K562 (cell line): ENCODE data around the gene SPEG. TPM values are rescaled to one million over a fixed set of nuclear protein-coding genes. Genes with fewer than 3 reads are reported as not detected.
A peak's percentile ranks its signal among the peaks of the same experiment; 100 is the strongest.

Source experiments
- CCNT2 ChIP-seq: IDR thresholded peaks from 2 replicates; pipeline ENCODE4 v1.6.1; 2011; ENCODE audit warnings: borderline replicate concordance, low read depth, mild to moderate bottlenecking, moderate library complexity, mixed read lengths, low read length; ENCODE audit not compliant: insufficient read length; ENCODE audit errors: extremely low read depth
- CREBBP ChIP-seq: IDR thresholded peaks from one replicate; pipeline ENCODE4 v1.6.1; 2012; ENCODE audit warnings: low read depth, mild to moderate bottlenecking, control low read depth, inconsistent platforms, low read length
- GATA2 ChIP-seq: sonication (generic); formaldehyde crosslinking; IDR thresholded peaks from 2 replicates; pipeline ENCODE4 v1.4.0; 2020; ENCODE audit warnings: mild to moderate bottlenecking, missing genetic modification reagents
- MCM5 ChIP-seq: fragments of 450-650 bp; IDR thresholded peaks from 2 replicates; pipeline ENCODE4 v1.6.1; 2016; ENCODE audit warnings: low read depth
- MCM7 ChIP-seq, 2 experiments: fragments of 450-650 bp; IDR thresholded peaks; 2 replicates each; pipeline ENCODE4 v1.6.1; 2016 to 2018
- RFX7 ChIP-seq: fragments of 250-450 bp; sonication (Bioruptor Pico); IDR thresholded peaks from 2 replicates; pipeline ENCODE4 v1.5.1; 2021; ENCODE audit warnings: mild to moderate bottlenecking
- TEAD2 ChIP-seq: fragments of 450-650 bp; IDR thresholded peaks from 2 replicates; pipeline ENCODE4 v1.6.1; 2016; ENCODE audit warnings: missing genetic modification characterization, control low read depth, missing compliant biosample characterization
- TEAD4 ChIP-seq, 2 experiments: sonication (generic) in 1 of 2; formaldehyde crosslinking in 1 of 2; IDR thresholded peaks; 2 replicates each; pipeline versions ENCODE4 v1.6.1 to v1.8.0; 2012 to 2022; ENCODE audit warnings: borderline replicate concordance in 1 of 2, inconsistent platforms in 1 of 2, low read length in 1 of 2, mild to moderate bottlenecking in 1 of 2, missing genetic modification reagents in 1 of 2
- U2AF2 ChIP-seq: fragments of 200-400 bp; formaldehyde crosslinking; optimal IDR thresholded peaks from 2 replicates; pipeline ENCODE3; 2017; ENCODE audit warnings: low read depth, mild to moderate bottlenecking, low read length
- ZBTB1 ChIP-seq: sonication (generic); formaldehyde crosslinking; IDR thresholded peaks from 2 replicates; pipeline ENCODE4 v1.8.1; 2023; ENCODE audit warnings: missing genetic modification reagents, low read depth, mild to moderate bottlenecking, borderline replicate concordance
- ZC3H4 ChIP-seq: sonication (generic); formaldehyde crosslinking; IDR thresholded peaks from 2 replicates; pipeline ENCODE4 v1.9.0; 2021; ENCODE audit warnings: missing genetic modification reagents, borderline replicate concordance
- ZNF140 ChIP-seq: fragments of 250-450 bp; sonication (Bioruptor Pico); IDR thresholded peaks from 2 replicates; pipeline ENCODE4 v1.8.0; 2021; ENCODE audit warnings: moderate library complexity, mild to moderate bottlenecking, inconsistent platforms
- polyA plus RNA-seq, 8 experiments: library from polyadenylated mRNA; depleted of rRNA in 4 of 8; stranded (reverse) in 5 of 8; unstranded in 3 of 8; fragments of >200 nt; fragmentation: Nextera tagmentation in 2 of 8; fragmentation: Illumina TruSeq in 1 of 8; extraction: Ambion mirVana in 2 of 8; extraction: Trizol in 1 of 8; gene quantifications; 2 replicates each; pipeline versions ENCODE4 v1.2.1 to v1.2.3, GENCODE V29; 2011 to 2014; ENCODE audit warnings: inconsistent platforms in 1 of 8, missing spikeins in 1 of 8
- total RNA-seq, 7 experiments: library from RNA; depleted of rRNA in 6 of 7; stranded (reverse); fragments of >200 nt in 6 of 7; fragmentation: Illumina TruSeq in 2 of 7; extraction: Trizol in 2 of 7; gene quantifications; 2 replicates each; pipeline versions ENCODE4 v1.2.1 to v1.2.3, GENCODE V29; 2011 to 2021; ENCODE audit warnings: low replicate concordance in 1 of 7
- TF ChIP-seq, protein P1 (sequence below): fragments of 450-650 bp; IDR thresholded peaks from 2 replicates; pipeline ENCODE4 v1.6.1; 2016; ENCODE audit warnings: low read depth
- TF ChIP-seq, protein P2 (sequence below): fragments of 250-450 bp; sonication (Bioruptor Pico); IDR thresholded peaks from 2 replicates; pipeline ENCODE4 v1.5.0; 2021; ENCODE audit warnings: mild to moderate bottlenecking, borderline replicate concordance
- TF ChIP-seq, protein P3 (sequence below): sonication (generic); formaldehyde crosslinking; IDR thresholded peaks from 2 replicates; pipeline ENCODE4 v1.8.1; 2022; ENCODE audit warnings: missing genetic modification reagents

The SPEG gene
- total and polyA plus RNA-seq, 9 of the 15 experiments (the other 6 are each of a cell fraction or from before 2014, with no cell fraction given) = 0.49 to 8.7 (median 3.0) TPM

DNA sequence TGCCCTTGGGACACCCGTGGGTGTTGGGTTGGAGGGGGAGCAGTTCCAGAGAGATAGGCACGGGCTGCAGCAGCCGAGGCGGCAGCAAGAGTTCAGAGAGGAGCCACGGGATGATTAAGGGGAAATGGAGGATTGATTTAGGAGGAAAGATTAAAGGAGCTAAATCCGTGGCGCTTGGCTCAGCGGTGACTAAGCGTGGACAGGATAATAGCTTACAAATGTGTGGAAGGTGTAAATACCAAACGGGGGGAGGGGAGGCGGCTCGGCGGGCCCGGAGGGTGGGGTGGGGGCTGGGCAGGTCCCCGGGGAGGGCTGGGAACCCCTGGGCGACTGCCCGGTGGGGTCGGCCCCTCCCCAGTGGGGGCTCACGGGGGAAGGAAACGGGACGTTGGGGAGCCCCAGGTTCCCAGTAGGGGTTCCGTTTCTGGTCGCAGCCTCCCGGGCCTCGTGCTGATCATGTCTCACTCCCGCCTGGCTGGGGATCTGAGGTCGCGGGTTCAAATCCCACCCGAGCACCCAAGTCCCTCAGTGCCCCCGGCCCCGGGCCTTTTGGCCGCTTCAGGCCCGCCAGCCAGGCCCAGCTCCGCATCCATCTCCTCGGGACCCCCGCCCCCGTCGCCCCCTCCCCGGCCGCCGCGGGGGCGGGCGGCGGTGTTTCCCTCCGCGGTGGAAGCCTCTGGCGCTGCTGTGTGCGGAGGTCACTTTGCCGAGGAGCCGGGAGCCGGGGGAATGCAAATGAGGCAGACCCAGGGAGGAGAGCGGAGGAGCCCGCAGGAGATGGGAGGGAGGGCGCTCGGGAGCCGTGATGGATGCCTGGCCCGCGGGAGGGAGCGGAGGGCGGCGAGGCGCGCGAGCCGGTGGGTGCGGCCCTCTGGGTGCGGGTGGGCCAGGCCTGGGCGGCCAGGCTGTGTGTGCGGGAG, 87.7 kb downstream of the SPEG start (continued):
- TF ChIP-seq, protein P1, sequence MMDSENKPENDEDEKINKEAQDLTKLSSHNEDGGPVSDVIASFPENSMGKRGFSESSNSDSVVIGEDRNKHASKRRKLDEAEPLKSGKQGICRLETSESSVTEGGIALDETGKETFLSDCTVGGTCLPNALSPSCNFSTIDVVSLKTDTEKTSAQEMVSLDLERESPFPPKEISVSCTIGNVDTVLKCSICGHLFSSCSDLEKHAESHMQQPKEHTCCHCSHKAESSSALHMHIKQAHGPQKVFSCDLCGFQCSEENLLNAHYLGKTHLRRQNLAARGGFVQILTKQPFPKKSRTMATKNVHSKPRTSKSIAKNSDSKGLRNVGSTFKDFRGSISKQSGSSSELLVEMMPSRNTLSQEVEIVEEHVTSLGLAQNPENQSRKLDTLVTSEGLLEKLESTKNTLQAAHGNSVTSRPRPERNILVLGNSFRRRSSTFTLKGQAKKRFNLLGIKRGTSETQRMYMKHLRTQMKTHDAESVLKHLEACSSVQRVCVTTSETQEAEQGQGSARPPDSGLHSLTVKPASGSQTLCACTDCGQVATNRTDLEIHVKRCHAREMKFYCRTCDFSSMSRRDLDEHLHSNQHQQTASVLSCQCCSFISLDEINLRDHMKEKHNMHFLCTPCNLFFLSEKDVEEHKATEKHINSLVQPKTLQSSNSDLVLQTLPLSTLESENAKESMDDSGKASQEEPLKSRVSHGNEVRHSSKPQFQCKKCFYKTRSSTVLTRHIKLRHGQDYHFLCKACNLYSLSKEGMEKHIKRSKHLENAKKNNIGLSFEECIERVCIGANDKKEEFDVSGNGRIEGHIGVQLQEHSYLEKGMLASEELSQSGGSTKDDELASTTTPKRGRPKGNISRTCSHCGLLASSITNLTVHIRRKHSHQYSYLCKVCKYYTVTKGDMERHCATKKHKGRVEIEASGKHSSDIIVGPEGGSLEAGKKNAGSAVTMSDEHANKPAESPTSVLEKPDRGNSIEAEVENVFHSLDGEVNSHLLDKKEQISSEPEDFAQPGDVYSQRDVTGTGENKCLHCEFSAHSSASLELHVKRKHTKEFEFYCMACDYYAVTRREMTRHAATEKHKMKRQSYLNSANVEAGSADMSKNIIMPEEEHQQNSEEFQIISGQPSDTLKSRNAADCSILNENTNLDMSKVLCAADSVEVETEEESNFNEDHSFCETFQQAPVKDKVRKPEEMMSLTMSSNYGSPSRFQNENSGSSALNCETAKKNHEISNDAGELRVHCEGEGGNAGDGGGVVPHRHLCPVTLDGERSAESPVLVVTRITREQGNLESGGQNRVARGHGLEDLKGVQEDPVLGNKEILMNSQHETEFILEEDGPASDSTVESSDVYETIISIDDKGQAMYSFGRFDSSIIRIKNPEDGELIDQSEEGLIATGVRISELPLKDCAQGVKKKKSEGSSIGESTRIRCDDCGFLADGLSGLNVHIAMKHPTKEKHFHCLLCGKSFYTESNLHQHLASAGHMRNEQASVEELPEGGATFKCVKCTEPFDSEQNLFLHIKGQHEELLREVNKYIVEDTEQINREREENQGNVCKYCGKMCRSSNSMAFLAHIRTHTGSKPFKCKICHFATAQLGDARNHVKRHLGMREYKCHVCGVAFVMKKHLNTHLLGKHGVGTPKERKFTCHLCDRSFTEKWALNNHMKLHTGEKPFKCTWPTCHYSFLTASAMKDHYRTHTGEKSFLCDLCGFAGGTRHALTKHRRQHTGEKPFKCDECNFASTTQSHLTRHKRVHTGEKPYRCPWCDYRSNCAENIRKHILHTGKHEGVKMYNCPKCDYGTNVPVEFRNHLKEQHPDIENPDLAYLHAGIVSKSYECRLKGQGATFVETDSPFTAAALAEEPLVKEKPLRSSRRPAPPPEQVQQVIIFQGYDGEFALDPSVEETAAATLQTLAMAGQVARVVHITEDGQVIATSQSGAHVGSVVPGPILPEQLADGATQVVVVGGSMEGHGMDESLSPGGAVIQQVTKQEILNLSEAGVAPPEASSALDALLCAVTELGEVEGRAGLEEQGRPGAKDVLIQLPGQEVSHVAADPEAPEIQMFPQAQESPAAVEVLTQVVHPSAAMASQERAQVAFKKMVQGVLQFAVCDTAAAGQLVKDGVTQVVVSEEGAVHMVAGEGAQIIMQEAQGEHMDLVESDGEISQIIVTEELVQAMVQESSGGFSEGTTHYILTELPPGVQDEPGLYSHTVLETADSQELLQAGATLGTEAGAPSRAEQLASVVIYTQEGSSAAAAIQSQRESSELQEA = no peak
- TF ChIP-seq GATA2 (CRISPR knock-in tag) (no peak), MCM7 (IDR thresholded peaks at IDR 0.05) (no peak), TEAD2 (tag) (no peak), ZNF140 (CRISPR knock-in tag) (no peak), CREBBP (no peak), MCM5 (no peak), RFX7 (CRISPR knock-in tag) (no peak), ZBTB1 (no peak), TEAD4 (IDR thresholded peaks at IDR 0.05; ENCODE audit: low read length) (peak; percentile 15; the same call in 1 of the 2 replicates), TEAD4 (CRISPR knock-in tag; IDR thresholded peaks at IDR 0.05; ENCODE audit: borderline replicate concordance) (no peak), CCNT2 (peak; percentile 44), U2AF2 (no peak), ZC3H4 (CRISPR knock-in tag) (no peak)
- TF ChIP-seq, protein P2, sequence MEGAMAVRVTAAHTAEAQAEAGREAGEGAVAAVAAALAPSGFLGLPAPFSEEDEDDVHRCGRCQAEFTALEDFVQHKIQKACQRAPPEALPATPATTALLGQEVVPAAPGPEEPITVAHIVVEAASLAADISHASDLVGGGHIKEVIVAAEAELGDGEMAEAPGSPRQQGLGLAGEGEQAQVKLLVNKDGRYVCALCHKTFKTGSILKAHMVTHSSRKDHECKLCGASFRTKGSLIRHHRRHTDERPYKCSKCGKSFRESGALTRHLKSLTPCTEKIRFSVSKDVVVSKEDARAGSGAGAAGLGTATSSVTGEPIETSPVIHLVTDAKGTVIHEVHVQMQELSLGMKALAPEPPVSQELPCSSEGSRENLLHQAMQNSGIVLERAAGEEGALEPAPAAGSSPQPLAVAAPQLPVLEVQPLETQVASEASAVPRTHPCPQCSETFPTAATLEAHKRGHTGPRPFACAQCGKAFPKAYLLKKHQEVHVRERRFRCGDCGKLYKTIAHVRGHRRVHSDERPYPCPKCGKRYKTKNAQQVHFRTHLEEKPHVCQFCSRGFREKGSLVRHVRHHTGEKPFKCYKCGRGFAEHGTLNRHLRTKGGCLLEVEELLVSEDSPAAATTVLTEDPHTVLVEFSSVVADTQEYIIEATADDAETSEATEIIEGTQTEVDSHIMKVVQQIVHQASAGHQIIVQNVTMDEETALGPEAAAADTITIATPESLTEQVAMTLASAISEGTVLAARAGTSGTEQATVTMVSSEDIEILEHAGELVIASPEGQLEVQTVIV = no peak
- TF ChIP-seq, protein P3, sequence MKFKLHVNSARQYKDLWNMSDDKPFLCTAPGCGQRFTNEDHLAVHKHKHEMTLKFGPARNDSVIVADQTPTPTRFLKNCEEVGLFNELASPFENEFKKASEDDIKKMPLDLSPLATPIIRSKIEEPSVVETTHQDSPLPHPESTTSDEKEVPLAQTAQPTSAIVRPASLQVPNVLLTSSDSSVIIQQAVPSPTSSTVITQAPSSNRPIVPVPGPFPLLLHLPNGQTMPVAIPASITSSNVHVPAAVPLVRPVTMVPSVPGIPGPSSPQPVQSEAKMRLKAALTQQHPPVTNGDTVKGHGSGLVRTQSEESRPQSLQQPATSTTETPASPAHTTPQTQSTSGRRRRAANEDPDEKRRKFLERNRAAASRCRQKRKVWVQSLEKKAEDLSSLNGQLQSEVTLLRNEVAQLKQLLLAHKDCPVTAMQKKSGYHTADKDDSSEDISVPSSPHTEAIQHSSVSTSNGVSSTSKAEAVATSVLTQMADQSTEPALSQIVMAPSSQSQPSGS = no peak
